ENCODE data around the gene COL20A1. TPM values are rescaled to one million over a fixed set of nuclear protein-coding genes. Genes with fewer than 3 reads are reported as not detected.

COL20A1 gene
- total RNA-seq (2022; extraction: Qiagen RNA extraction): 0.38 to 0.93 TPM (median 0.71 TPM) in 5 replicates

DNA sequence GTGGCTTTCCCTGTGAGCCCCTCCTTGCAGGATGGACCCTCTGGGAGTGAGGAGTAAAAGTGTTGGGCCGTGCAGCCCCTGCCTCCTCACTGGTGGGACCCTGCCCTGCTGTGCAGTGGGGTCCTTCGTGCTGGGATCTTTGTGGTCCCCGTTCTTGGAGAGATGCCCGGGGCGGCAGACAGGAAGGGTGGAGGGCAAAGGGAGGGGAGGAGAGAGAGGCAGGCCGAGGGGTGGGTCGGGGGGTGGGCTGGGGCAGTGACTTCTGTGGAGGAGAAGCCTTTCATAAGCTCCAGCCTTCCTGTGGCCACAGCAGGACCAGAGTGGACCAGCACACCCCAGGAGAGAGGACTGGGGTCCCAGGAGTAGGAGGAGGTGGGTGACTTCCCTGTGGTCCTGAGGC lies at the start of gene COL20A1:
COL20A1 (plus strand) TSS at position 283 of the 400 bp plus-strand sequence. CDS start 1,922 bp downstream, outside the sequence.

DNA sequence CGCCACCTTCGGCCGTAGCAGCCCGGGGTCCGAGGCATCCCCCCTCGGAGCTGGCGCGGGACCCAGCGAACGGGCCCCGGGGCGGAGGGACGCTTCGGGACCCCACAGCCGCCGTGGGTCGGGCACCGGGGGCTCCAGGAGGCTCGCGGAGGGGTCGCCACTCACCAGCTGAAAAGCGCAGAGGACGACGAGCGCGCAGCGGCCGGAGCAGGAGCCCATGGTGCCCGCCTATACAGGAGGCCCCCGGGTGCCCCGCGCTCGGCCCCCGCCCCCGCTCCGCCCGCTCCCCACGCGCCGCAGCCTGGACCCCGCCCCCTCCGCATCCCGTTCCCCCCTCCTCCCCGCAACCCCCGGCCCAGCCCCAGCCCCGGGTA lies 38.8 kb upstream of the COL20A1 start, which contains the start of gene NKAIN4:
NKAIN4 (minus strand) TSS at position 232 of the 374 bp plus-strand sequence; CDS start at position 219, 13 bp downstream.

DNA sequence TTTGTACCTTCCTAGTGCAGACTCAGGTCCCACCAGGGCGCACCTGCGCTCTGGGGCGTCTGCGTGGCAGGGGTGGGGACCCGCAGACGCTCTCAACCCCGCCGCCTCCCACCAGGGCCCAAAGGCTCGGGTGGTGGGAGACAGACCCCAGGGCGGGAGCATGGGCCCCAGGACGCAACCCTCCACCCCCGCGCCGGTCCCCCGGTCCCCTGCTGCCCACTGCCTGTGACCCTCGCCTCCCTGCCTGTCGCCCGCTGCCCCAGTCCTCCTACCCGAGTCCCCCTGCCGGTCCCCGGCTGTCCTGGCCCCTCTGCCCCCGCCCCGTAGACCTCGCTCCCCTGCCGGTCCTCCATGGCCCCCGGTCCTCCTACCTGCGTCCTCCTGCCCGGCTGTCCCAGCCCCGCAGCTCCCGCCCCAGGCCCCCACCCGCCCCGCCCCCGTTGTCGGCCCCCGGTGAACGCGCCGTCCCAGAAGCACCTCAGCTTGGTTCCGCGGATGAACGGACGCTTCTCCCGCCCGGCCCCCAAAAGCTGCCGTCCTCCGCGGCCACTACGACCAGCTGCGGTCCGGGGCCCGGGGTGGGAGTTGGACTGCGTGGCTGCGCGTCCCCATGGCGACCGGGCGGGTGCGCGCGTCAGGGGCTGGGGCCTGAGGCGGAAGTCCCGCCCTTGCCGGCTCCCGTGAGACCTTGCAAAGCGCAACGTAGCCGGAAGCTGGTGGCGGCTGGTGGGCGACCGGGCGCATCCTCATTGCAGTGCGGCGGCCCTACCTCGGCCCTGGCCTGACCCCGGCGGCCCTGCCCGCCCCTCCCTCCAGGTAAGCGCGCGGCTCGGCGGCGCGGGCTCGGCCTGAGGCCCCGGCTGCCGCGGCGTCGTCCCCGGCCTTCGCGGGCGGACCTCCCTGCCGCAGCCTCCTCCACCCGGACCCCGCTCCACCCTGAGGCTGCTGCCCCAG lies 20.6 kb upstream of the COL20A1 start, which contains the start of gene ARFGAP1:
ARFGAP1 (plus strand) TSS at position 709 of the 954 bp plus-strand sequence. CDS start 2,768 bp downstream, outside the sequence.

DNA sequence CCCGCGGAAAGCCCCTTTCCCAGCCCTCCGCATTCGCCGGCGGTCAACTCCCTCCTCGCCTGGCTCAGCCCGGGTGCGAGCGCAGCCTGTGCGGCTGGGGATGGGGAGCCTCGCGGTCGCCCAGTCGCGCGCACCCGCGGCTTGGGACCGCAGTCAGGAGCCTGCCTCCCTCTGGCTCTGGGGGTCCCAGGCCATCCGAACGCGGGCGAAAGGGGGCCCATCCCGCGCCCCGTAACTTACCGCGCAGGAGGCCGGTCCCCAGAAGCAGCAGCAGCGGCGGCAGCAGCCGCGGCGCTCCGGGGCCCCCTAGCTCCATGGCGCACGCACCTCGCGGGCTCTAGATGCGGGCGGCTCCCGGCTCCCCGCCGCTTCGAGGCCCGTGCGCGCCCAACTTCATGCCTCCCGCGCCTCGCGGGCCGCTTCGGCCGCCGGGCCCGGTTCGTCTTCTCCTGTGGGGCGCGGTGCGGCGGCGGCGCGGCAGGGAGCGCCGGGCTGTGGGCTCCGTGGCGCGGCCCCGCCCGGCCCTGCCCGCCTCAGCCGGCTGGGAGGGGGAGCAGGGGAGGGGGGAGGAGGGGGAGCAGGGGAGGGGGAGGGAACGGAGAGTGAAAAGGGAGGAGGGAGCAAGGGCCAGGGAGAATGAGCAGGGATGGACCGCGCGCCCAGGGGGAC lies 68.0 kb downstream of the COL20A1 start, which contains the start of gene CHRNA4:
CHRNA4 (minus strand) TSS at position 500 of the 669 bp plus-strand sequence; CDS start at position 316, 184 bp downstream.

Other genes with a start within 250 kb of the COL20A1 start
- gene YTHDF1, start 77.1 kb upstream of the COL20A1 start, total RNA-seq (2022; extraction: Qiagen RNA extraction): 46.2 to 49.5 TPM (median 48.2 TPM) in 5 replicates
- 1.6 to 3.2 TPM (median 2.1 TPM) in 5 replicates for gene BIRC7, start 57.3 kb upstream of the COL20A1 start, total RNA-seq (2022; extraction: Qiagen RNA extraction)
- gene NKAIN4, start 38.7 kb upstream of the COL20A1 start, total RNA-seq (2022; extraction: Qiagen RNA extraction): 4.3 to 6.9 TPM (median 5.0 TPM) in 5 replicates
- gene ARFGAP1, start 20.4 kb upstream of the COL20A1 start, total RNA-seq (2022; extraction: Qiagen RNA extraction): 55.1 to 64.9 TPM (median 60.9 TPM) in 5 replicates
- 0.10 to 0.35 TPM (median 0.24 TPM) in 5 replicates for gene CHRNA4, start 68.2 kb downstream of the COL20A1 start, total RNA-seq (2022; extraction: Qiagen RNA extraction)
- 0.16 to 0.62 TPM (median 0.46 TPM) in 5 replicates for gene KCNQ2, start 179.5 kb downstream of the COL20A1 start, total RNA-seq (2022; extraction: Qiagen RNA extraction)
- 142 to 176 TPM (median 148 TPM) in 5 replicates for gene EEF1A2, start 205.9 kb downstream of the COL20A1 start, total RNA-seq (2022; extraction: Qiagen RNA extraction)
- gene PPDPF, start 227.6 kb downstream of the COL20A1 start, total RNA-seq (2022; extraction: Qiagen RNA extraction): 234 to 352 TPM (median 331 TPM) in 5 replicates
- 2.7 to 3.6 TPM (median 2.9 TPM) in 5 replicates for gene PTK6, start 244.2 kb downstream of the COL20A1 start, total RNA-seq (2022; extraction: Qiagen RNA extraction)